ENCODE data around the gene NPAS3. TPM values are rescaled to one million over a fixed set of nuclear protein-coding genes. Genes with fewer than 3 reads are reported as not detected.

Gene NPAS3
- total RNA-seq, 1 experiment from 2014 or later: not detected

- Histone ChIP-seq H3K4me1 (replicated peaks; ENCODE audit: insufficient read depth) (peaks cover 19% of the 10 kb centered on the region), H3F3A (ENCODE audit: insufficient read depth, low read depth) (peaks cover 15% of the 10 kb centered on the region; the same call in 1 of the 2 replicates), H3K9me2 (ENCODE audit: insufficient read depth) (no peaks in the 10 kb centered on the region), H3K4me3 (no peak overlapping the region), H4K20me1 (ENCODE audit: insufficient read depth) (no peaks in the 10 kb centered on the region), H3K4me2 (0 out of 2 replicates have a peak overlapping the region, but pooled peaks have one; percentile 14), H3K9me3 (ENCODE audit: insufficient read depth, low read depth) (no peaks in the 10 kb centered on the region), H2AFZ (no peak overlapping the region), H3K36me3 (ENCODE audit: low read depth) (no peaks in the 10 kb centered on the region), H3K27me3 (ENCODE audit: insufficient read depth, low read depth) (no peaks in the 10 kb centered on the region), H3K79me2 (ENCODE audit: low read depth) (no peaks in the 10 kb centered on the region), H3K27ac (peak overlapping the region; percentile 66)
- intact Hi-C loops (cut with micrococcal nuclease; ENCODE audit: unreplicated experiment): no loop called here
- POLR2A ChIA-PET (ENCODE audit: unreplicated experiment): interaction anchor here (0.6 kb wide), 1 partner anchor 143 kb away, joined by 3 read pairs; no protein-coding TSS in a partner anchor
- CTCF ChIA-PET: no interaction called here
- DNase-seq: peak in 1 of 2 experiments; percentile 39
- TF ChIP-seq EZH2 (IDR thresholded peaks at IDR 0.05; ENCODE audit: low read depth): no peak
- TF ChIP-seq, protein P1, sequence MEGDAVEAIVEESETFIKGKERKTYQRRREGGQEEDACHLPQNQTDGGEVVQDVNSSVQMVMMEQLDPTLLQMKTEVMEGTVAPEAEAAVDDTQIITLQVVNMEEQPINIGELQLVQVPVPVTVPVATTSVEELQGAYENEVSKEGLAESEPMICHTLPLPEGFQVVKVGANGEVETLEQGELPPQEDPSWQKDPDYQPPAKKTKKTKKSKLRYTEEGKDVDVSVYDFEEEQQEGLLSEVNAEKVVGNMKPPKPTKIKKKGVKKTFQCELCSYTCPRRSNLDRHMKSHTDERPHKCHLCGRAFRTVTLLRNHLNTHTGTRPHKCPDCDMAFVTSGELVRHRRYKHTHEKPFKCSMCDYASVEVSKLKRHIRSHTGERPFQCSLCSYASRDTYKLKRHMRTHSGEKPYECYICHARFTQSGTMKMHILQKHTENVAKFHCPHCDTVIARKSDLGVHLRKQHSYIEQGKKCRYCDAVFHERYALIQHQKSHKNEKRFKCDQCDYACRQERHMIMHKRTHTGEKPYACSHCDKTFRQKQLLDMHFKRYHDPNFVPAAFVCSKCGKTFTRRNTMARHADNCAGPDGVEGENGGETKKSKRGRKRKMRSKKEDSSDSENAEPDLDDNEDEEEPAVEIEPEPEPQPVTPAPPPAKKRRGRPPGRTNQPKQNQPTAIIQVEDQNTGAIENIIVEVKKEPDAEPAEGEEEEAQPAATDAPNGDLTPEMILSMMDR (conservative IDR thresholded peaks at IDR 0.05): no peak
- BruUV-seq (replicated peaks): no TSS peak
These were observed 708.1 kb downstream of the NPAS3 start for GRCh38 chr14:33646692-33647260.

DNA sequence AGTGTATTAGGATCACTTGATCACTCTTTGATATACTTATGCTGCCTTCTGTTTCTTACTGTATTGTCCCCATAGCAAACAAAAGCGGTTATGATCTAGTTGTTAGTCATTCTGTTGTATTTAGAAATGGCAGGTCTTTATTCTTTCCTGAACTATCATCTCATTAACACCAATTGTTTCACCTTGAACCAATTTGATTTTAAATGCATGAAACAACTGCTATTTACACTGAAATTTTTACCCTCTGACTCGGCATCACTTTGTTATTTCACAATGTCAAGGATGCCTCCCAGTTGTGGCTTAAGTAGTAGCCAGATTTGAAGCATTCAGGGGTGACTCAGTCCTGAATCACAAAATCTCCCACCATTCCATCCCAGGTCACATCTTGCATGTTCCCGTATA lies 708.7 kb downstream of the NPAS3 start:
- 0 out of 2 replicates have a peak overlapping the region, but pooled peaks have one; percentile 14 for H3K4me2 ChIP-seq
- POLR2A ChIA-PET (ENCODE audit: unreplicated experiment): no interaction called here

DNA sequence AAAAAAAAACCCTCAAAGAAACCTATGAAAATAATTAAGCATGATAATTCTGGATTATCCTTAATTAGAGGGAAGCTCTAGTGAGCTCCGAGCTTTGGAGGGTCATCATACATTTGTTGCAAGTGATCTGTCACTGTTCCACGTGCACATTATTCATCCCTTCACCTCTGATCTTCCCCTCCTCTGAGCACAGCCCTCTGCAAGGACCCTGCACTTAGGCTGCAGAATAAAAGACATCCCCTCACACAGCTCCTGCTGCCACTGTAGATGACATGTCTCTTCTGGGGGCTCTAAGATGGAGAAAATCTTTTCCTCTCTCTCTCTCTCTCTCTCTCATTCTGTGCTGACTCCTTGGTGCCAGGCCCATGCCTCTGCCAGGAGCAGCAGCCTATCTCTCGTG lies 711.8 kb downstream of the NPAS3 start:
- POLR2A ChIA-PET (ENCODE audit: unreplicated experiment): no interaction called here
- Histone ChIP-seq H3K27ac (no peak overlapping the region), H3K9me2 (ENCODE audit: insufficient read depth) (no peaks in the 10 kb centered on the region), H2AFZ (no peak overlapping the region), H3K36me3 (ENCODE audit: low read depth) (no peaks in the 10 kb centered on the region), H3F3A (ENCODE audit: insufficient read depth, low read depth) (peaks cover 15% of the 10 kb centered on the region; the same call in 1 of the 2 replicates), H3K79me2 (ENCODE audit: low read depth) (no peaks in the 10 kb centered on the region), H3K9me3 (ENCODE audit: insufficient read depth, low read depth) (no peaks in the 10 kb centered on the region), H4K20me1 (ENCODE audit: insufficient read depth) (no peaks in the 10 kb centered on the region), H3K4me2 (no peak overlapping the region), H3K27me3 (ENCODE audit: insufficient read depth, low read depth) (no peaks in the 10 kb centered on the region), H3K4me3 (no peak overlapping the region), H3K4me1 (replicated peaks; ENCODE audit: insufficient read depth) (peaks cover 19% of the 10 kb centered on the region)
- TF ChIP-seq EZH2 (IDR thresholded peaks at IDR 0.05; ENCODE audit: low read depth): no peak
- TF ChIP-seq, protein P1 (conservative IDR thresholded peaks at IDR 0.05): no peak
- no TSS peak for BruUV-seq (replicated peaks)
- CTCF ChIA-PET: no interaction called here
- intact Hi-C loops (cut with micrococcal nuclease; ENCODE audit: unreplicated experiment): no loop called here
- DNase-seq: no peak

More for the DNA sequence above, 708.7 kb downstream of the NPAS3 start:
- CTCF ChIA-PET: no interaction called here
- peak overlapping the region; percentile 66 for H3K27ac ChIP-seq
- peak; percentile 16 to 87 for DNase-seq
- peaks cover 19% of the 10 kb centered on the region for H3K4me1 ChIP-seq (replicated peaks; ENCODE audit: insufficient read depth)
- peaks cover 15% of the 10 kb centered on the region; the same call in 1 of the 2 replicates for H3F3A ChIP-seq (ENCODE audit: insufficient read depth, low read depth)
- TF ChIP-seq, protein P1 (conservative IDR thresholded peaks at IDR 0.05): no peak
- H3K36me3 ChIP-seq (ENCODE audit: low read depth): no peaks in the 10 kb centered on the region
- no peaks in the 10 kb centered on the region for H3K9me2 ChIP-seq (ENCODE audit: insufficient read depth)
- no peaks in the 10 kb centered on the region for H4K20me1 ChIP-seq (ENCODE audit: insufficient read depth)
- no peaks in the 10 kb centered on the region for H3K27me3 ChIP-seq (ENCODE audit: insufficient read depth, low read depth)
- no peaks in the 10 kb centered on the region for H3K9me3 ChIP-seq (ENCODE audit: insufficient read depth, low read depth)
- no TSS peak for BruUV-seq (replicated peaks)
- intact Hi-C loops (cut with micrococcal nuclease; ENCODE audit: unreplicated experiment): no loop called here
- H3K4me3 ChIP-seq: no peak overlapping the region
- no peaks in the 10 kb centered on the region for H3K79me2 ChIP-seq (ENCODE audit: low read depth)
- H2AFZ ChIP-seq: no peak overlapping the region
